Right lung (tissue), 5 donors: ENCODE measurements around the gene SLC52A1. TPM values are rescaled to one million over a fixed set of nuclear protein-coding genes. Genes with fewer than 3 reads are reported as not detected.

Experiments used
- DNase-seq, 2 donors: peaks; one replicate each; pipeline ENCODE4 v3.0.0-alpha.2; 2013
- polyA plus RNA-seq, 5 donors: library from polyadenylated mRNA; unstranded; fragments of 120-200 nt; gene quantifications; one replicate each; pipeline versions ENCODE4 v1.2.1 to v1.2.3, GENCODE V29; 2013; ENCODE audit warnings: inconsistent platforms in 1 of 5, low replicate concordance in 1 of 5; ENCODE audit not compliant: insufficient read length in 5 of 5, insufficient read depth in 1 of 5

Gene SLC52A1
- polyA plus RNA-seq, 5 donors: 0.17 to 0.27 (median 0.19) TPM

GRCh38 chr17:4987767-4988567, 47.3 kb downstream of the SLC52A1 start:
- DNase-seq: no peak

GRCh38 chr17:4986951-4987766, 48.1 kb downstream of the SLC52A1 start, which contains the start of gene CAMTA2:
TSS of gene CAMTA2 (minus strand) at chr17:4987675. CDS start at chr17:4986222, 1,453 bp downstream.
- peak; percentile 80 to 83 for DNase-seq

- no peak for DNase-seq
These were observed 48.8 kb downstream of the SLC52A1 start for GRCh38 chr17:4986403-4986802.

Other genes starting within 250 kb of the SLC52A1 start
- gene VMO1, start 249.1 kb downstream of the SLC52A1 start, polyA plus RNA-seq: under 1 TPM in 4 of 5 donors, not detected in 1; 0.16 to 0.97 (median 0.35) TPM
- 1 to 10 TPM in 3 of 5 donors, under 1 TPM in 2; 0.64 to 1.7 (median 1.0) TPM for gene GLTPD2, start 246.5 kb downstream of the SLC52A1 start, polyA plus RNA-seq
- 100 to 1,000 TPM in 3 of 5 donors, 10 to 100 TPM in 2; 97.5 to 118 (median 100) TPM for gene PSMB6, start 239.3 kb downstream of the SLC52A1 start, polyA plus RNA-seq
- 10 to 100 TPM; 47.9 to 65.0 (median 60.6) TPM for gene PLD2, start 228.3 kb downstream of the SLC52A1 start, polyA plus RNA-seq
- 10 to 100 TPM; 47.4 to 64.5 (median 57.3) TPM for gene MINK1, start 202.1 kb downstream of the SLC52A1 start, polyA plus RNA-seq
- 1 to 10 TPM in 2 of 5 donors, under 1 TPM in 3; 0.52 to 1.8 (median 0.85) TPM for gene C17orf107, start 135.9 kb downstream of the SLC52A1 start, polyA plus RNA-seq
- gene CHRNE, start 132.3 kb downstream of the SLC52A1 start, polyA plus RNA-seq: 1 to 10 TPM in 2 of 5 donors, under 1 TPM in 3; 0.59 to 1.2 (median 0.94) TPM
- gene GP1BA, start 103.1 kb downstream of the SLC52A1 start, polyA plus RNA-seq: 1 to 10 TPM; 2.4 to 3.5 (median 2.9) TPM
- 10 to 100 TPM; 40.1 to 62.0 (median 46.2) TPM for gene SLC25A11, start 95.4 kb downstream of the SLC52A1 start, polyA plus RNA-seq
- gene RNF167, start 95.2 kb downstream of the SLC52A1 start, polyA plus RNA-seq: 100 to 1,000 TPM; 105 to 134 (median 122) TPM
- gene PFN1, start 86.9 kb downstream of the SLC52A1 start, polyA plus RNA-seq: 100 to 1,000 TPM; 315 to 670 (median 399) TPM
- 100 to 1,000 TPM in 1 of 5 donors, 10 to 100 TPM in 4; 12.8 to 101 (median 15.4) TPM for gene ENO3, start 84.3 kb downstream of the SLC52A1 start, polyA plus RNA-seq
- 10 to 100 TPM; 73.1 to 88.6 (median 76.3) TPM for gene SPAG7, start 67.6 kb downstream of the SLC52A1 start, polyA plus RNA-seq
- gene CAMTA2, start 47.8 kb downstream of the SLC52A1 start, polyA plus RNA-seq: 10 to 100 TPM; 25.4 to 40.9 (median 32.4) TPM
- gene INCA1, start 37.9 kb downstream of the SLC52A1 start, polyA plus RNA-seq: 10 to 100 TPM in 2 of 5 donors, 1 to 10 TPM in 3; 7.1 to 10.9 (median 9.5) TPM
- 10 to 100 TPM; 51.1 to 80.4 (median 58.0) TPM for gene KIF1C, start 37.5 kb downstream of the SLC52A1 start, polyA plus RNA-seq
- 10 to 100 TPM in 1 of 5 donors, 1 to 10 TPM in 4; 8.1 to 11.8 (median 9.2) TPM for gene ZFP3, start 43.0 kb upstream of the SLC52A1 start, polyA plus RNA-seq
- 10 to 100 TPM; 17.6 to 46.8 (median 42.0) TPM for gene ZNF232, start 76.5 kb upstream of the SLC52A1 start, polyA plus RNA-seq
- gene USP6, start 80.6 kb upstream of the SLC52A1 start, polyA plus RNA-seq: 10 to 100 TPM in 3 of 5 donors, 1 to 10 TPM in 2; 1.8 to 16.7 (median 10.0) TPM
- gene ZNF594, start 156.4 kb upstream of the SLC52A1 start, polyA plus RNA-seq: 10 to 100 TPM; 13.7 to 25.4 (median 18.4) TPM
- 1 to 10 TPM; 1.4 to 2.5 (median 2.1) TPM for gene SCIMP, start 199.4 kb upstream of the SLC52A1 start, polyA plus RNA-seq
- 10 to 100 TPM; 47.0 to 59.2 (median 56.1) TPM for gene RABEP1, start 246.9 kb upstream of the SLC52A1 start, polyA plus RNA-seq